ENCODE results near the gene TNK2.
"Not testable (repeated sequence)": the region's sequence is repeated elsewhere in the genome, so short reads cannot be mapped to it uniquely, and the experiment has no call there.

The TNK2 gene

GRCh38 chr3:195870442-195870841 is 37.9 kb downstream of the TNK2 start:
- no peak for DNase-seq (ENCODE audit: low read depth)

- DNase-seq (ENCODE audit: low read depth): no peak
These were observed 38.8 kb downstream of the TNK2 start for GRCh38 chr3:195869413-195870001.

- DNase-seq (ENCODE audit: low read depth): no peak
These were observed 39.4 kb downstream of the TNK2 start for GRCh38 chr3:195868866-195869412.

DNA sequence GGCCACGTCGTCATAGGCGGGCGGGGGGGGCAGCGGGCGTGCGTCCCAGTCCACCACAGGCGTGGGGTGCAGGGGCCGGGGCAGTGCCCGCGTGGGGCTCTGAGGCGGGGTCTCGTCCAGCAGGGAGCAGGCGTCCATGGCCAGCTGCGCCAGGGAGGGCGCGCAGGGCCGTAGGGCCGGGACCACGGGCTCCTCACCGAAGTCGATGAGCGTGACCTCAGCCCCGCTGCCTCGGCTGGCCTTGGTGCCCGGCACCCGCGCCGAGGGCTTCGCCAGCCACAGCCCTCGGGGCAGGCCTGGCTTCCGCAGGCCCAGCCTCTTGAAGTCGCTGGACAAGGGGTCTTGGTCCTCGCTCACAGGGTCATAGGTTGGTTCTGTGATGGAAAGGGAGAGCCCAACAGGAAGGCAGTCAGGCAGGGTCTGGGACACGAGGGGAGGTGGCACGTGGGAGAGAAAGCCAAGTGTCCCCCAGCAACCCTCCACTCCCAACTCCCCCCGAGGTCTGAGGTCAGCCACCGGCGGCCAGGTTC is 40.0 kb downstream of the TNK2 start:
- DNase-seq (ENCODE audit: low read depth): no peak

DNA sequence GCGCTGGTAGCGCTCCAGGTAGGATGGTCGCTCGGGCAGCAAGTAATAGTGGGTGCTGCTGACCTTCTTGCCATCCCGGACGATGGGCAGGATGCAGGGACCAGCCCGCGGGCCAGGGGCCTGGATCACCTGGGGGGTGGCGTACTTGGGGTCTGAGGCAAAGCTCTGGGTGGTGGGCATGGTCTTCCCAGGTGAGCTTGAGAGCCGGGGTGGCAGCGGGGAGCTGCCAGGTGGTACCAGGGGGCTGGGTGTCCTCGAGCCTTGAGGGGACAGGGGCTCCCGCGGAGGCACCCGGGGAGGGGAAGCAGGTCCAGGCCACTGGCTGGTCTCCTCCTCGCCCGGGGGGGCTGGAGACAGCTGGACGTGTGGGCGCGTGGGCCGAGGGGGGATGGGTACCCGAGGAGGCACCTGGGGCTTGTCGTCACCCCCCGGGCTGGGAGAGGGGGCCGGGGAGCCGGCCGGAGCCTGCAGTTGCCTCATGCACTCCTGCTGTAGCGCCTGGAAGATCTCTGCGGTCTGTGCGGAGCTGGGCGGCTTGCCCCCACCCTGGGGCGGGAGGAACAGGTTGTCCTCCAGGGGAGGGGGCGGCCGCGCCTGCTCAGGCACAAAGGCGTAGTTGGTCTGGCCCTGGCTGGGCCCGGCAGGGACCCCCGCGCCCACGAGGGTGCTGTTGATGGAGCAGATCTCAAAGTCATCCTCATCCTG is 40.6 kb downstream of the TNK2 start:
- DNase-seq (ENCODE audit: low read depth): no peak

DNA sequence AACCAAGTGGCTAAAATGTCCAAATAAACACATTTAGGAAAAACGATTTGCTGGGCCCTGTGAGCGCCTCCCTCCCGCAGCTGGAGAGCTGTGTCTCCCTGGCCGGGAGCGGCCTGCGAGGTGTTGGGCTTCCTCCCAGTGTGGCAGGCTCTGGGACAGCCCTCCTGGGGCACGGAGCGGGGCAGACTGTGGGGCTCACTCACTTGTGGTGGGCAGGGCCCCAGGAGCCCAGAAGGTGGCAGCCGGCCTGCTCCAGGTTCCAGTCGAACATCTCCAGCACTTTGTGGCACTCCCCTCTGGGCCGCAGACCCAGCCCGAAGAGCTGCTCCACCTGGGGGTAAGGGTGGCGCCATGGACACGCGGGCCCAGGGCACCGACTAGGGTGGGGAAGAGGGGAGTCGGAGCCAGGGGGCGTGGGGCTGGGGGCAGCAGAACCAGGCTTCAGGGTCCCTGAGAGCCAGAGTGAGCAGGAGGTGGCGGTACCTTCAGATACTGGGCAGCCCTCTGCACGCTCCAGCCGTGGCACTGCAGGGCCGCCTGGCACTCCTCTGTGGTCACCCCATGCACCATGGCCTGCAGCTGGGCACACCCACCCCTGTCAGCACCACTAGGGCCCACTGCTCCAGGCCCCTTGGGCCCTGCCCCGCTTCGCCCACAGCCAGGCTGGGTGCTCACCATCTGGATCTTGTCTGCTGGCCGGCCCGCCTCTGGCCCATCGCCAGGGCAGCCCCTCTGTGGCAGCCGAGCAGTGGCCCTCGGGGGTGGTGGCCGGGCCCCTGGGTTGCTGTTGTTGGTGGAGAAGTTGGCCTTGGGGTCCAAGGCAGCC is 41.5 kb downstream of the TNK2 start:
- no peak for DNase-seq (ENCODE audit: low read depth)

- DNase-seq (ENCODE audit: low read depth): no peak
These were observed 42.6 kb downstream of the TNK2 start for GRCh38 chr3:195865752-195866151.

DNA sequence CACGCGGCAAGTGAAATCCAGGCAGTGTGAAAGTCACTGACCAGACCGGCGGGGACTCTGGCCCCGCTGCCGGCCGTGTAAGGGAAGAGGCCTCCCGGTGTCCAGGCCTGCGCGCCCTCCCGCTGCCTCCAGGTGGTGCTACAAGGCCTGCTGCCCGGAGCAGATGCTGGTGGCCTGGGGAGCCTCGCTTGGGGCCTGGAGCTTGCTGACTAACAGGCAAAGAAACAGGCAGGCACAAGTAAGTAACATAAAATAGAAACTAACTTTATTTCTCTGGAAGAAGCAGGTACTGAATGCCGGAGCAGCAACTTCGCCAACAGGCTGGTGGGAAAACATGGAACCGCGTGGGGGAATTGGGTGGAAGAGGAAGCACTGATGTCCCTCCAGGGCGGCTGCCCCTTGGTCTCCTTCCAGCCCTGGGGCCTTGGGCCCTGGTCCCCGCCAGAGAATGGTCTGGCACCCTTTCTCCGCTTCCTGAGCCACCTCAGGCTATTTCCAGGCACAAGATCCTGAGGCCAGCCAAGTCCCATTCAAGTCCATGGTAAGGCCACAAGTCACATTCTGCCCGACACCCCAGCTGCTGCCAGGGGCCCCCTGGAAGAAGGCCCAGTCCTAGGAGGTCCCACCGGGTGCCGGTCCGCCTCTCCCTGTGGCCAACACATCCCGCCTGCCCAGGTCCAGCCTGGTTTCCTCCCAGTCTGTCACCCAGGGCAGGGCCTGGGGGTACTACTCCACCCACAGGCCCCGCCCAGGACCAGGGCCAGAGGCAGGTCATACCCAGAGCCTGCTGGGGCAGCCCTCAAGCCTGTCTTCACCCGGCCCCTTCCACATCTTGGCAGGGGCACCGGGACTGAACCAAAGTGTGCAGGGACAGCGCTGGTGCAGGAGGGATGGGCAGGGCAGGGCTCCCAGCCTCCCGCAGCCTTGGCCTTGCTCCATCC is 45.0 kb downstream of the TNK2 start:
- peak; percentile 17 for DNase-seq (ENCODE audit: low read depth)

DNA sequence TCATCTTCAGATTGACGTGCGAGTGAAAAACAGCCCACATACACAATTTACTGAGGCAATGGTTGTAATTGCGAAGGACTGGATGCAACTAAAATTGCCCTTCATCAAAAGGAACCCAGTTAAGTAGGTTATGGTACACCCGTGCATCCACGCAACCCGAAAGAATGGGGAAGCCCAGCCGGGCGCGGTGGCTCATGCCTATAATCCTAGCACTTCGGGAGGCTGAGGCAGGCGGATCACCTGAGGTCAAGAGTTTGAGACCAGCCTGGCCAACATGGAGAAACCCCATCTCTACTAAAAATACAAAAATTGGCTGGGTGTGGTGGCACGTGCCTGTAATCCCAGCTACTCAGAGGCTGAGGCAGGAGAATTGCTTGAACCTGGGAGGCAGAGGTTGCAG is 46.0 kb downstream of the TNK2 start:
- DNase-seq (ENCODE audit: low read depth): not testable (repeated sequence)

- no peak for DNase-seq (ENCODE audit: low read depth)
These were observed 47.9 kb downstream of the TNK2 start for GRCh38 chr3:195860456-195860855.

- DNase-seq (ENCODE audit: low read depth): no peak
These were observed 48.4 kb downstream of the TNK2 start for GRCh38 chr3:195859846-195860411.

GRCh38 chr3:195859061-195859845 is 49.1 kb downstream of the TNK2 start:
- peak; percentile 29 for DNase-seq (ENCODE audit: low read depth)

- no peak for DNase-seq (ENCODE audit: low read depth)
These were observed 51.8 kb downstream of the TNK2 start for GRCh38 chr3:195856410-195857084.

DNA sequence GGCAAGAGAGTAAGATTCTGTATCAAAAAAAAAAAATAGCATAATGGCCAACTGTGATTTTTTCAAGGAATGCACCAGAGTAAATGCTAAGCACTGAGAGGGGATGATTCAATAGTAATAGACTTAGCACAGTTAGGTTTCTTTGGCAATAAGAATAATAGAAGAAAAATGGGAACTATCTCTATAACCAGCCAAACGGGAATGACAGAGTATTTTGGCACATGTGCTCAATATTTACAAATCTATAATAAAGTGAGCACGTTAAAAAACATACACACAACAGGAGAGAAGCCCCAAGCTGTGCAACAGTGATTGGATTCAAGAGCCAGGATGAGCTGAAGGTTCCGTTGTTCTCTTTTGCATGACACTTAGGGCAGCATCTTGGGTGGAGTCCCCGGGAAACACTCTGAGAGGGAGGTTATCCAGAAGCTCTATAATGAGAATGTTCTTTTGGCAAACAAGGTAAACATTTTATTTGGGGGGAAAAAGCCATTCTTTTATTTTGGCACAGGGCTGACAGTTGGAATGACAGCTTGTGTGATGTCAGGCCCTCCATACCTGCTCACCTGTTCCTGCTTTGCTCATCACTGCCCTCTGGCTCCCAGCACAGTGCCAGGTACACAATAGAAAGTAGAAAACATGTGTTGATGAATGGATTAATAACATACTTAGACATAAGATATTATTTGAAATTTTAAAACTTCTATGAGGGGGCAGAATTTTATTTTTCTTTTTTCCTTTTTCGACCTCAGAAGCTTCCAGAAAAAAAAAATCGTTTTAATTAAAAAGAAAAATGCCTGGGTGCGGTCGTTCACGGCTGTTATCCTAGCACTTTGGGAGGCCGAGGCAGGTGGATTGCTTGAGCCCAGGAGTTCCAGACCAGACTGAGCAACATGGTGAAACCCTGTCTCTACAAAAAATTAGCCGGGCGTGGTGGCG is 52.6 kb downstream of the TNK2 start:
- no peak for DNase-seq (ENCODE audit: low read depth)

GRCh38 chr3:195854628-195855294 is 53.6 kb downstream of the TNK2 start:
- DNase-seq (ENCODE audit: low read depth): no peak

- no peak for DNase-seq (ENCODE audit: low read depth)
These were observed 54.4 kb downstream of the TNK2 start for GRCh38 chr3:195853996-195854395.

GRCh38 chr3:195853036-195853435 is 55.3 kb downstream of the TNK2 start:
- DNase-seq (ENCODE audit: low read depth): no peak

All from T-helper 22 cell (primary cell).